HG03521 (cell line): ENCODE measurements around the gene ATOSB.

Source experiments
- ATAC-seq: cut with Tn5 transposase; IDR thresholded peaks from one replicate; pipeline ENCODE4 v1.9.1; 2021; ENCODE audit warnings: mild to moderate bottlenecking, moderate library complexity; ENCODE audit not compliant: unreplicated experiment

The ATOSB gene

DNA sequence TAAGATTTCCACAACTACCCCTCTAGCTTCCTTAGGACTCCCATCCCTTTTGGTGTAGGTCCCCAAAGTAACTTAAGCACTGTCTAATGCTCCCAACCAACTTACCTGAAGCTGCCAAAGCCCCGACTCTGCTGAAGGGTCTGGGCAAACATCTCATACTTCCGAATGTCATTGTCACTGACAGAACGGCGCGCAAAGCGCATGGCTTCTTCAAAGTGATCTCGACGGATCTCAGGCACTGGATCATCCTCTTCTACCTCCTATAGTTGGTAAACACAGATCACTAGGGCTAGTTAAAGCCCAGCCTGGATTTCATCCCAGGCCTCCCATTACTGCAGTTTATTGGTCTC lies 58.4 kb downstream of the ATOSB start:
- no peak for ATAC-seq

DNA sequence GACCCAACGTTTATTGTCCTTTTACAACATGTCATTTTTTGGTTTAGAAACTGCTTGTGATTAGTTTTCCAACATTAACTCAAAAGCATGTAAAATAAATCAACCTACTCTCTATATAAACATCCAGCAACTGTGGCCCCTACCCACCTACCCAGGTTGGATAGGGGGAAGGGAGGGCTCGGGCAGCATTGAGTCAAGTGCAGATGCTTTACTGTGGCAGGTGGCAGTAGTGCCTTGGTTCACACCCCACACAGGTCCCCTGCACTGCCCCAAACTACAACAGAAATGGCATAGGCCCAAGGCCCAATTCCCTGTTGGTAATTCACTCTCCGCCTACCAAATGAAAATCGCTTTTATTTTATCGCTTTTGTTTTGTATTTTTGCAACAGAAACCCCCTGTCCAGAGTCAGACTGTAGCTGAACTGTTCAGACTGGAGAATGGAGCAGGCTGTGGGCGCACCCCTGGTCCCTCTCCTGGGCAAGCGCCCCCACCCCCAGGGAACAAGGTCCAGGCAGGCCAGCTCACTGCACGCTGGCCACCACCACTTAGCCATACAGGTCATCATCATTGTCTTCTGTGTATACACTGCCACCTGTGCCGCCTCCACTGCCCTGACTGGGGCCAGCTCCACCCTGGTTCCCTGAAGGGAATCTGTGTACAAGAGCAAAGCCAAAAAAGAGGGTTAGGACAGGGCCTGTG lies 58.9 kb downstream of the ATOSB start:
- no peak for ATAC-seq

GRCh38 chr9:35054871-35055644 lies 60.6 kb downstream of the ATOSB start:
- ATAC-seq: no peak

DNA sequence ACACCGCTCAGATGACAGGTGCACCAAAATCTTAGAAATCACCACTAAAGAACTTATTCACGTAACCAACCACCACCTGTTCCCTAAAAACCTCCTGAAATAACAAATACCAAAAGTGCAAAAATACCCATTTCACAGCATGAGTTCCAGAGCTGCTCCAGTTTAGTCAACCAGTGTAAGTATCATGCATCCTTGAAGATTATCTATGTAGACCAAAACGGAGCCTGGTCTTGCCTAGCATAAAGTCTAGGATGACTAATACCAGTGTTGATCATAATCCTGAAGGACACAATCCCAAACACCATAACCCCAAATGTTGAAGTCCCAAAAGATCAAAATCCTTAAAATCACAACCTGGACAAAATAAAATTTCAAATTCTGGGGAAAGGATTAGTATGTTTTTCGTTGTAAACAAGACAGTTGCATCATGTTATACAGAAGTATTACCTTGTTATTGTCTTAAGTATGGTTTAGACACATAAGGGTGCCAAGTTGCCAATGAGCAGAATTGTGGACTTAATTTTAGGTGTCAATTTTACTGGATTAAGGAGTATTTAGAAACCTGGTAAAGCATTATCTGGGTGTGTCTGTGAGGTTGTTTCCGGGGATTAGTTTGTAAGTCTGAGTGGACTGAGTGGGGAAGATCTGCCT lies 61.4 kb downstream of the ATOSB start:
- ATAC-seq: no peak
